ENCODE results near the gene FCMR.

FCMR gene

DNA sequence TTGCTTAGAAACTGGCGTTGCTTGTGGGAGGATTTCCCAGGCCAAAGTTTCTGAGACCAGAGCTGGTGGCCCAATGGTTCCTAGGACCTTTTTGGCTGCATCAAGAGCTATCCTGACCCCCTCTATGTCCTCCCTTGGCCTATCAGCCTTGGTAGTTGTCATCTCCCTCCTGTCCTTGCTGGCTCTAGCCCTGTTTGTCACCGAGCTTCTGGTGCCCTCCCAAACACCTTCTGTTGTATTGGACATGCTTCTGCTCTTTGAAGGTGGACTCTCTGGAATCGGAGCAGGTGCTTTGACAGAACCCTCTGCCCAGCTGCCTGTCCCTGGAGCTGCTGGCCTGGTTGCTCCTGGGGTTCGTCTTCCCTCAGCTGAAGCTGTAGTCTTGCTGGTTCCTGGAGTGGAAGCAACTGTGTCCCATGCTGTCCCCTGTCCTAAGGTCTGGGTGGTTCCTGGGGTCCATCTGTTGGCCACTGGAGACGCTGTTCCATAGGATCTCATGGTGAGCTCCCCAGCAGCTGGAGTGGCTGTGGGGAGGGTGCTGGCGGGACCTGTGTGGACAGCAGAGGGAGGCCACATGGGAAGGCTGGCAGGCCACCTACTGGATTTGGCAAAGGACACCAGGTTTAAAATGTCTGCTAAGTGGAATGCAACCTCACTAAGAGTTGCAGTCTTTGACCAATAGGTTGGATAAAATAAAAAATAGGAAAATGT is 39.1 kb upstream of the FCMR start:
- Histone ChIP-seq H3K4me3 (ENCODE audit: low read depth, low read length) (no peak overlapping the region), H3K9me3 (ENCODE audit: severe bottlenecking) (peaks cover 35% of the 10 kb centered on the region), H3K27me3 (ENCODE audit: insufficient read depth, low read depth, severe bottlenecking) (peaks cover 100% of the 10 kb centered on the region), H3K36me3 (no peaks in the 10 kb centered on the region), H3K27ac (no peak overlapping the region)
- TF ChIP-seq, protein P1, sequence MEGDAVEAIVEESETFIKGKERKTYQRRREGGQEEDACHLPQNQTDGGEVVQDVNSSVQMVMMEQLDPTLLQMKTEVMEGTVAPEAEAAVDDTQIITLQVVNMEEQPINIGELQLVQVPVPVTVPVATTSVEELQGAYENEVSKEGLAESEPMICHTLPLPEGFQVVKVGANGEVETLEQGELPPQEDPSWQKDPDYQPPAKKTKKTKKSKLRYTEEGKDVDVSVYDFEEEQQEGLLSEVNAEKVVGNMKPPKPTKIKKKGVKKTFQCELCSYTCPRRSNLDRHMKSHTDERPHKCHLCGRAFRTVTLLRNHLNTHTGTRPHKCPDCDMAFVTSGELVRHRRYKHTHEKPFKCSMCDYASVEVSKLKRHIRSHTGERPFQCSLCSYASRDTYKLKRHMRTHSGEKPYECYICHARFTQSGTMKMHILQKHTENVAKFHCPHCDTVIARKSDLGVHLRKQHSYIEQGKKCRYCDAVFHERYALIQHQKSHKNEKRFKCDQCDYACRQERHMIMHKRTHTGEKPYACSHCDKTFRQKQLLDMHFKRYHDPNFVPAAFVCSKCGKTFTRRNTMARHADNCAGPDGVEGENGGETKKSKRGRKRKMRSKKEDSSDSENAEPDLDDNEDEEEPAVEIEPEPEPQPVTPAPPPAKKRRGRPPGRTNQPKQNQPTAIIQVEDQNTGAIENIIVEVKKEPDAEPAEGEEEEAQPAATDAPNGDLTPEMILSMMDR (IDR thresholded peaks at IDR 0.05; ENCODE audit: low read depth, low read length) = peak; percentile 65
- DNase-seq = peak; percentile 51

DNA sequence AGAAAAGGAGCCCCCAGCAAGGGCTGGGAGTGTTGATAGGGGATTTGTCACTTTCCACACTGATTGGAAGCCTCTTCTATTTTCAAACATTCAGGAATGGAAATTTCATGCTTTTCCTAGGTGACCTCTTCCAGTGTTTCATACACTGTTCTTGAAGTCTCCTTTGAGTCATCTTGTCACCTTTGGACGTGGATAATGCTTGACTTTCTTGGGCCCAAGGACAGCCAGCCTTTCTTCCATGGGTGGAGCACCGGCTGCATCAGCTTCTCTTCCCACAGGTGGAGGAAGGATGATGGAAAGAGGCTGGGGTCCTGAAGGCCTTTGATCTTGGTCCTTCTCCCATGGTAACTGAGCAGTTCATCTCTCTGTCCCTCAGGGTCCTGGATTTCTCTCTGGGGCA is 36.4 kb upstream of the FCMR start:
- no peak for DNase-seq
- Histone ChIP-seq H3K27me3 (ENCODE audit: insufficient read depth, low read depth, severe bottlenecking) (peaks cover 100% of the 10 kb centered on the region), H3K9me3 (ENCODE audit: severe bottlenecking) (peaks cover 19% of the 10 kb centered on the region), H3K4me3 (ENCODE audit: low read depth, low read length) (no peak overlapping the region), H3K36me3 (no peaks in the 10 kb centered on the region), H3K27ac (no peak overlapping the region)
- TF ChIP-seq, protein P1 (IDR thresholded peaks at IDR 0.05; ENCODE audit: low read depth, low read length) = no peak

DNA sequence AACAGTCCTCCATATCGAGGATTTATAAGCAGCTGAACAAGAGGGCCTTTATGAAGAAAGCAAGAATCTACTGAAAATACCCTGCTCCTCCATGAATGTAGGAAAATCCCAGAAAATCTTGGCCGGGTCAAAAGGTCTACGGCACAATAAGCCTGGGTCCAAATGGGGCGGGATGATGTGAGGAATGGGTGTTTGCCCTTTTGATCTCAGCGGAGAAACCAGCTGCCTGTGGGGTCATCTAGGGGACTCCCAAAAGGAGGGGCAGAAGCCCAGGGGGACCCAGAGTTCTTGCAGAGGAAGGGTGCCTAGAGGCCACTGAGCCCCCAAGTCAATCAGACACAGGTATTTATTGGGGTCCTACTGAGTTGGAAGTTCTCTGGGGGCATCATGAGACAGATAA is 35.9 kb upstream of the FCMR start:
- no peaks in the 10 kb centered on the region for H3K36me3 ChIP-seq
- H3K4me3 ChIP-seq (ENCODE audit: low read depth, low read length) = no peak overlapping the region
- no peak for DNase-seq
- TF ChIP-seq, protein P1 (IDR thresholded peaks at IDR 0.05; ENCODE audit: low read depth, low read length) = no peak
- no peak overlapping the region for H3K27ac ChIP-seq
- H3K9me3 ChIP-seq (ENCODE audit: severe bottlenecking) = peaks cover 17% of the 10 kb centered on the region
- peaks cover 100% of the 10 kb centered on the region for H3K27me3 ChIP-seq (ENCODE audit: insufficient read depth, low read depth, severe bottlenecking)

DNA sequence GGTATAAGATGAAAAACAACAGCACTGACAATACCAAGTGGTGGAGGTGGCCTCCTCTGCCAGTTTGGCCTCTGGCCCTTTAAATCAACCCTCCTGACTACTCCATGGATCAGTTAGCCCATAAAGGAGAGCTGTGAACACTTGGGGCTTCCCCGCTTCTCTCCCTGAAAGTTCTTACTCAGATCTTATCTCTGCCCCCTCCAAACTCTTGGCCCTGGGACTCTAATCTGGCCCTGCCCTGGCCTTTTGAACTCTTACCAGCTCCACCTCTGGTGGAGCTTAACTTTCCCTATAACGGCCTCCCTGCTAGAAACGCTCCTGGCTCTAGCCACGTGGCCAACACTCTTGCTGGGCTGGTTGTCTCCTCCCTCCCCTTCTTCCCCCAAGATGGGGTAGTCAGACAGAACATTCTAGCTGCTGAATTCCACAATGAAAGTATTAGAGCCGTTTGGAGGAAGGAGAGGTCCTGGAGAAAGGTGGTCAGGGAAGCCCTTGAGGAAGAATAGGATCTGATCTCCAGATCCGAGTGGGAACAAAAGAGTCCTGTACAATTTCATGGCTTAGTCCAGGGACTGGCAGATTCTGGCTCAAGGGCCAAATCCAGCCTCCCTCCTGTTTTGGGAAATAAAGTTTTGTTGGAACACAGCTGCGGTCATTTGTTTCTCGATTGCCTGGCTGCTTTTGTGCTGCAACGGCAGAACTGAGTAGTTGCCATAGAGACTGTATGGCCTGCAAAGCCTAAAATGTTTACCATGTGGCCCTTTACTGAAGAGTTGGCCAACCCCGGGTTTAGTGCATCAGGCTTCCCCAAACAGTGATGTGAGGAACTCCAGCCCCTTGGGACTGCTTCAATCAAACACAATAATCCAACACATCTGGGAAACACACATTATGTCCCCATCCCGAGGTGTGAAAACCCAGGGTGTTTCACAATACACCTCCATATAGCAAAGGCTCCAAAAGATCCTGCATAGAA is 34.0 kb upstream of the FCMR start:
- Histone ChIP-seq H3K9me3 (ENCODE audit: severe bottlenecking) (peaks cover 16% of the 10 kb centered on the region), H3K4me3 (ENCODE audit: low read depth, low read length) (no peak overlapping the region), H3K27ac (no peak overlapping the region), H3K27me3 (ENCODE audit: insufficient read depth, low read depth, severe bottlenecking) (peaks cover 100% of the 10 kb centered on the region), H3K36me3 (no peaks in the 10 kb centered on the region)
- TF ChIP-seq, protein P1 (IDR thresholded peaks at IDR 0.05; ENCODE audit: low read depth, low read length) = no peak
- no peak for DNase-seq

DNA sequence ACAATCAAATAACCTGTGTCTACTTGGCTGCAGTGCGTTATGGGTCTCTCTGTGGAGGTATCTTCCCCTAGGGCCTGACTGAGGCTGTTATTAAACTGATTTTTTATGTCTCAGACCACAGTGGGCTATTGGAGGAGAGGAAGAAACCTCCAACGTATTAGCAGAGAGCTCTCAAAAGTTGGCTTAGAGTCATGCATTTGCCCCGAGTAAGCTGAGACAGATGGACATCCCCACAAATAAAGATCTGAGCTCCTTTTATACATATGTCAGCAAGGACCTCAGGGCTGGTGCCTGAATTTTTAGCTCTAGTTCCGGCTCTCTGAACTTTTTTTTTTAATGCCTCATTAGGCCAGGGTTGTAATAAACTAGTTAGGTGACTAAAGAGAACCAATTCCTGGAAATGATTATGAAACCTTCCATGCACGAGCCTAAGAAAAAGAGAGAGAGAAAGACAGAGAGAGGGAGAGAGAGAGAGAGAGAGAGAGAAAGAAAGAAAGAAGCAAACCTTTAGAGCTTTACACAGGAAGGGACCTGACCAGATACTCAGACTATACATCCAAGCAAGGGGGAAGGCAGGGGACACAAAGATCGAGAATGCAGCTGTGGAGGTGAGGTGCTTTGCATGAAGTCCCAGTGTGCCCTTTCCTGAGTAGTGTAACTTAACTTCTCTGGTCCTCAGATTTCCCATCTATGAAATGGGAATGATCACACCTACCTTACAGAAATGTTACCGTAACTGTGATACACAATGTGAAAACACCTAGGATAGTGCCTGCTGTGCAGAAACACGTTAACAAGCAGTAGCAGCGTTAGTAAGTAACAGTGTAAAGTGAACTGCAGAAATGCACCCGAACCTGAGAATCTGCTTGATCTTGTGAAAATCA is 33.0 kb upstream of the FCMR start:
- Histone ChIP-seq H3K36me3 (no peaks in the 10 kb centered on the region), H3K9me3 (ENCODE audit: severe bottlenecking) (peaks cover 21% of the 10 kb centered on the region), H3K27me3 (ENCODE audit: insufficient read depth, low read depth, severe bottlenecking) (peaks cover 100% of the 10 kb centered on the region), H3K4me3 (ENCODE audit: low read depth, low read length) (no peak overlapping the region), H3K27ac (no peak overlapping the region)
- TF ChIP-seq, protein P1 (IDR thresholded peaks at IDR 0.05; ENCODE audit: low read depth, low read length) = no peak
- no peak for DNase-seq
